Measurements from ENCODE around the gene ICAM4. TPM values are rescaled to one million over a fixed set of nuclear protein-coding genes. Genes with fewer than 3 reads are reported as not detected.
"Not testable (repeated sequence)": the region's sequence is repeated elsewhere in the genome, so short reads cannot be mapped to it uniquely, and the experiment has no call there.

The ICAM4 gene, protein sequence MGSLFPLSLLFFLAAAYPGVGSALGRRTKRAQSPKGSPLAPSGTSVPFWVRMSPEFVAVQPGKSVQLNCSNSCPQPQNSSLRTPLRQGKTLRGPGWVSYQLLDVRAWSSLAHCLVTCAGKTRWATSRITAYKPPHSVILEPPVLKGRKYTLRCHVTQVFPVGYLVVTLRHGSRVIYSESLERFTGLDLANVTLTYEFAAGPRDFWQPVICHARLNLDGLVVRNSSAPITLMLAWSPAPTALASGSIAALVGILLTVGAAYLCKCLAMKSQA
- total RNA-seq (ENCODE audit: low replicate concordance): 2.8 and 5.3 TPM in 2 replicates
- long read RNA-seq, partial matches to known transcripts: 0 of 3 reads
- long read RNA-seq, other reads (novel, unspliced or antisense): 0 of 3 reads

DNA sequence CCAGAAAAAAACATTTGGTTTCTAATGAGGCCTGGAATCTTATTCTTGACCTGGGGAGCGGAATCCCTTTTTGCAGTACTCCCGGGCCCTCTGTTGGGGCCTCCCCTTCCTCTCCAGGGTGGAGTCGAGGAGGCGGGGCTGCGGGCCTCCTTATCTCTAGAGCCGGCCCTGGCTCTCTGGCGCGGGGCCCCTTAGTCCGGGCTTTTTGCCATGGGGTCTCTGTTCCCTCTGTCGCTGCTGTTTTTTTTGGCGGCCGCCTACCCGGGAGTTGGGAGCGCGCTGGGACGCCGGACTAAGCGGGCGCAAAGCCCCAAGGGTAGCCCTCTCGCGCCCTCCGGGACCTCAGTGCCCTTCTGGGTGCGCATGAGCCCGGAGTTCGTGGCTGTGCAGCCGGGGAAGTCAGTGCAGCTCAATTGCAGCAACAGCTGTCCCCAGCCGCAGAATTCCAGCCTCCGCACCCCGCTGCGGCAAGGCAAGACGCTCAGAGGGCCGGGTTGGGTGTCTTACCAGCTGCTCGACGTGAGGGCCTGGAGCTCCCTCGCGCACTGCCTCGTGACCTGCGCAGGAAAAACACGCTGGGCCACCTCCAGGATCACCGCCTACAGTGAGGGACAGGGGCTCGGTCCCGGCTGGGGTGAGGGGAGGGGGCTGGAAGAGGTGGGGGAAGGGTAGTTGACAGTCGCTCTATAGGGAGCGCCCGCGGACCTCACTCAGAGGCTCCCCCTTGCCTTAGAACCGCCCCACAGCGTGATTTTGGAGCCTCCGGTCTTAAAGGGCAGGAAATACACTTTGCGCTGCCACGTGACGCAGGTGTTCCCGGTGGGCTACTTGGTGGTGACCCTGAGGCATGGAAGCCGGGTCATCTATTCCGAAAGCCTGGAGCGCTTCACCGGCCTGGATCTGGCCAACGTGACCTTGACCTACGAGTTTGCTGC lies at the start of gene ICAM4:
TSS of gene ICAM4 (plus strand) at position 153 of the 935 bp plus-strand sequence. CDS start at position 211, 58 bp downstream.
- peaks cover 8% of the 10 kb centered on the region for H3K36me3 Mint-ChIP-seq
- peak within 1 kb of the TSS; percentile 43 for H3K27ac Mint-ChIP-seq
- no peaks in the 10 kb centered on the region for H3K9me3 Mint-ChIP-seq
- peaks cover 16% of the 10 kb centered on the region for H3K4me1 Mint-ChIP-seq (ENCODE audit: unreplicated experiment)
- TF ChIP-seq, protein P1, sequence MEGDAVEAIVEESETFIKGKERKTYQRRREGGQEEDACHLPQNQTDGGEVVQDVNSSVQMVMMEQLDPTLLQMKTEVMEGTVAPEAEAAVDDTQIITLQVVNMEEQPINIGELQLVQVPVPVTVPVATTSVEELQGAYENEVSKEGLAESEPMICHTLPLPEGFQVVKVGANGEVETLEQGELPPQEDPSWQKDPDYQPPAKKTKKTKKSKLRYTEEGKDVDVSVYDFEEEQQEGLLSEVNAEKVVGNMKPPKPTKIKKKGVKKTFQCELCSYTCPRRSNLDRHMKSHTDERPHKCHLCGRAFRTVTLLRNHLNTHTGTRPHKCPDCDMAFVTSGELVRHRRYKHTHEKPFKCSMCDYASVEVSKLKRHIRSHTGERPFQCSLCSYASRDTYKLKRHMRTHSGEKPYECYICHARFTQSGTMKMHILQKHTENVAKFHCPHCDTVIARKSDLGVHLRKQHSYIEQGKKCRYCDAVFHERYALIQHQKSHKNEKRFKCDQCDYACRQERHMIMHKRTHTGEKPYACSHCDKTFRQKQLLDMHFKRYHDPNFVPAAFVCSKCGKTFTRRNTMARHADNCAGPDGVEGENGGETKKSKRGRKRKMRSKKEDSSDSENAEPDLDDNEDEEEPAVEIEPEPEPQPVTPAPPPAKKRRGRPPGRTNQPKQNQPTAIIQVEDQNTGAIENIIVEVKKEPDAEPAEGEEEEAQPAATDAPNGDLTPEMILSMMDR (conservative IDR thresholded peaks at IDR 0.05): no peak
- peak within 1 kb of the TSS; percentile 51 for H3K4me3 Mint-ChIP-seq
- peaks cover 83% of the 10 kb centered on the region for H3K27me3 Mint-ChIP-seq
- DNase-seq (ENCODE audit: extremely low spot score, unreplicated experiment): no peak

DNA sequence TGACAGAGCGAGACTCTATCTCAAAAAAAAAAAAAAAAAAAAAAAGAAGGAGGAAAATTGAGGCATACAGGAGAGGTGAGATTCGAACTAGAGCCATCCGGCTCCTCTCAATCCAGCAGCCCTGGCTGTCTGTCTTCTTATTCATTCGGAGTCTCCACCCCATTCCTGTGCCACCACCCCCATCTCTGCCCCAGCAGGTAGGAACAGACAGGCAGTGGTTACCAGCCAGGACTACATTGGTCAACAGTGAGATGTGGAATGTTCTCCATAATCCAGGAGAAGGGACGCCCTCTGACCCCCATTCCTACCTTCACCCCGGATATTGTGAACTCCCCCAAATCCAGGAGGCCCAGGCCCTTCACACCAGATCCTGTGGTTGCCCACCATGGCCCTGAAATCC lies 49.1 kb upstream of the ICAM4 start:
- H3K9me3 Mint-ChIP-seq: no peaks in the 10 kb centered on the region
- no peak for DNase-seq (ENCODE audit: extremely low spot score, unreplicated experiment)
- no peaks in the 10 kb centered on the region for H3K27me3 Mint-ChIP-seq
- no peaks in the 10 kb centered on the region for H3K36me3 Mint-ChIP-seq
- peaks cover 12% of the 10 kb centered on the region for H3K4me1 Mint-ChIP-seq (ENCODE audit: unreplicated experiment)
- peak overlapping the region; percentile 59 for H3K27ac Mint-ChIP-seq
- H3K4me3 Mint-ChIP-seq: no peak overlapping the region
- TF ChIP-seq, protein P1 (conservative IDR thresholded peaks at IDR 0.05): no peak

DNA sequence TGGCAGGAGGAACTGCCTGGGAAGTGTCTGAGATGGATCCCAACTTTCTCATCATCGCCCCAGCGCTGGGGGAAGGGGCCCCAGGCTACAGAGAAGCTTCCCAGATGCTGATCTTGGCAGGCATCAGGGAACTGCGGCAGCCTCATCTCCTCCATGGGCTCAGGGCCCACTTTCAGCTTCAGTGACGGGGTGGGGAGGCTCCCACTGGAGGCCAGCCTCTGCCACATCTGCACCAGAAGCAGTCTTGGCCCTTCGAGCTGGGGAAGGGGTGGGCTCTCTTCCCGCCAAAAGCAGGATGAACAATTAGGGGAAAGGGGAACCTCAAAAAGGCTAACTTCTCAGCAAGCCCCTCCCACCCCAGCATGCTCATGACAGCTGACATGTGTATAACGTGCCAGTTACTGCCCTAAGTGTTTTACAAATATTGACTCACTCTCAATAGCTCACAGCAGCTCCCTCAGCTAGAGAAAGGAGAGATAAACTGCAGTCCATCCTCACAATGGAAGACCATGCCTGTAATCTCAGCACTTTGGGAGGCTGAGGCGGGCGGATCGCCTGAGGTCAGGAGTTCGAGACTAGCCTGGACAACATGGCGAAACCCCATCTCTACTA lies 48.5 kb upstream of the ICAM4 start:
- Mint-ChIP-seq H3K27ac (peak overlapping the region; percentile 59), H3K9me3 (no peaks in the 10 kb centered on the region), H3K36me3 (no peaks in the 10 kb centered on the region), H3K27me3 (no peaks in the 10 kb centered on the region), H3K4me3 (no peak overlapping the region), H3K4me1 (ENCODE audit: unreplicated experiment) (peaks cover 12% of the 10 kb centered on the region)
- TF ChIP-seq, protein P1 (conservative IDR thresholded peaks at IDR 0.05): no peak
- DNase-seq (ENCODE audit: extremely low spot score, unreplicated experiment): no peak

DNA sequence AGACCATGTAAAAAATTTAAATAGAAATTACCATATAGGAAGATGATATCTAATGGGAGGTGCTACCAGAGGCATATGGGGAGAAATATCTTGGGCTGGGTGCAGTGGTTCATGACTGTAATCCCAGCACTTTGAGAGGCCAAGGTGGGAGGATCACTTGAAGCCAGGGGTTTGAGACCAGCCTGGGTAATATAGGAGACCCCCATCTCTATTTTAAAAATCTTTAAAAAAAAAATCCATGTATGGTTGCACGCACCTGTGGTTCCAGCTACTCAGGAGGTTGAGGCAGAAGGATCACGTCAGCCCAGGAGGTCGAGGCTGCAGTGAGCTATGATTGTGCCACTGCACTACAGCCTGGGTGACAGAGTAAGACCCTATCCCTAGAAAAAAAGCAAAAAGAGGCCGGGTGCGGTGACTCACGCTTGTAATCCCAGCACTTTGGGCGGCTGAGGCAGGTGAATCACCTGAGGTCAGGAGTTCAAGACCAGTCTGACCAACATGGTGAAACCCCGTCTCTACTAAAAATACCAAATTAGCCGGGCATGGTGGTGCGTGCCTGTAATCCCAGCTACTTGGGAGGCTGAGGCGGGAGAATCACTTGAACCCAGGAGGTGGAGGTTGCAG lies 44.8 kb upstream of the ICAM4 start:
- DNase-seq (ENCODE audit: extremely low spot score, unreplicated experiment): not testable (repeated sequence)

DNA sequence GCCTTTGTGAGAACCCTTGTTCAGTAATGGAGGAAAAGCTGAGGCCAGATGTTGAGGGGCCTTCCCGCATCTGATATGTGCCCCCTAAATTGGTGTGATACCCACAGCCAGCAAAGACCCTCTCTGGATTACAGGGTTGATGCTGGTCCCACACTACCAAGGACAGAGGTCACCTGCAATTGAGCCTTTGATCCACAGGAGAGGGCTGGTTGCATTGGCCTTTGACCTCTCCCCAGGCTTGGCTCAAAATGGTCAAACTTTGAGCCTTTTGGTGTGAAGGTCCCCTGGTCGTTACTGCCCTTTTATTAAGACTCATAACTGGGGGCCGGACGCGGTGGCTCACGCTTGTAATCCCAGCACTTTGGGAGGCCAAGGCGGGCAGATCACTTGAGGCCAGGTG lies 43.1 kb upstream of the ICAM4 start:
- Mint-ChIP-seq H3K27ac (no peak overlapping the region), H3K27me3 (no peaks in the 10 kb centered on the region)
- DNase-seq (ENCODE audit: extremely low spot score, unreplicated experiment): no peak

More for the DNA sequence above, 44.8 kb upstream of the ICAM4 start:
- not testable (repeated sequence) for H3K4me1 Mint-ChIP-seq (ENCODE audit: unreplicated experiment); H3K36me3 Mint-ChIP-seq; H3K9me3 Mint-ChIP-seq; H3K27me3 Mint-ChIP-seq; H3K27ac Mint-ChIP-seq; H3K4me3 Mint-ChIP-seq

More for the DNA sequence above, 43.1 kb upstream of the ICAM4 start:
- TF ChIP-seq, protein P1 (conservative IDR thresholded peaks at IDR 0.05): no peak
- Mint-ChIP-seq H3K9me3 (no peaks in the 10 kb centered on the region), H3K36me3 (no peaks in the 10 kb centered on the region), H3K4me3 (no peak overlapping the region), H3K4me1 (ENCODE audit: unreplicated experiment) (no peaks in the 10 kb centered on the region)

All from type B pancreatic cell (in vitro differentiated cells).